ENCODE results near the gene TYW1. TPM values are rescaled to one million over a fixed set of nuclear protein-coding genes. Genes with fewer than 3 reads are reported as not detected.

TYW1 gene
- total and polyA plus RNA-seq, 2 of the 4 experiments (the other 2 are of a cell fraction): 10.7 to 23.7 TPM

- BruUV-seq (replicated peaks): no TSS peak
- H3K18ac ChIP-seq (ENCODE audit: low read depth, low read length): no peak overlapping the region
- peak; percentile 94 for ATAC-seq (ENCODE audit: low read depth)
- TF ChIP-seq RAD21 (IDR thresholded peaks at IDR 0.05; ENCODE audit: low read length) (no peak), ELK1 (IDR thresholded peaks at IDR 0.05; ENCODE audit: borderline replicate concordance, low read depth, low read length) (no peak), CTCF (conservative IDR thresholded peaks at IDR 0.05; ENCODE audit: low read depth, low read length) (no peak), FOS (IDR thresholded peaks at IDR 0.05; ENCODE audit: low read depth, low read length) (no peak), SMC3 (IDR thresholded peaks at IDR 0.05; ENCODE audit: low read depth, low read length) (no peak), RFX5 (IDR thresholded peaks at IDR 0.05; ENCODE audit: low read depth, low read length) (no peak), RCOR1 (IDR thresholded peaks at IDR 0.05; ENCODE audit: insufficient replicate concordance, low read length) (no peak), CEBPB (IDR thresholded peaks at IDR 0.05; ENCODE audit: low read depth, low read length) (no peak), USF2 (IDR thresholded peaks at IDR 0.05; ENCODE audit: low read depth, low read length) (no peak), MAZ (IDR thresholded peaks at IDR 0.05; ENCODE audit: borderline replicate concordance, low read depth, low read length) (no peak), NFE2L2 (IDR thresholded peaks at IDR 0.05; ENCODE audit: low read depth, low read length) (no peak), BHLHE40 (IDR thresholded peaks at IDR 0.05; ENCODE audit: low read depth, low read length) (no peak), CHD1 (IDR thresholded peaks at IDR 0.05; ENCODE audit: low read depth, low read length) (no peak), MAFK (IDR thresholded peaks at IDR 0.05; ENCODE audit: low read depth, low read length) (no peak)
Measured at GRCh38 chr7:66952343-66953043, 44.1 kb upstream of the TYW1 start.

More at GRCh38 chr7:66952343-66953043, 44.1 kb upstream of the TYW1 start:
- no peaks in the 10 kb centered on the region for H3K9me3 ChIP-seq (ENCODE audit: control insufficient read depth, insufficient read depth, low read length)
- POLR2A ChIA-PET (ENCODE audit: unreplicated experiment): interaction anchor here (0.6 kb wide), 1 partner anchor 124 kb away, joined by 3 read pairs; no protein-coding TSS in a partner anchor
- no peak overlapping the region for H3K4me2 ChIP-seq (ENCODE audit: low read depth, low read length)
- peak overlapping the region; percentile 76 for H4K91ac ChIP-seq (ENCODE audit: insufficient read depth, low read depth, low read length)
- H3K27ac ChIP-seq (ENCODE audit: insufficient read depth, low read length): peak overlapping the region; percentile 16
- peak overlapping the region; percentile 72 for H3K4ac ChIP-seq (ENCODE audit: low read depth, low read length)
- H2BK5ac ChIP-seq (ENCODE audit: low read depth, low read length, poor library complexity, severe bottlenecking): peak overlapping the region; percentile 51
- peak overlapping the region; percentile 67 for H2AFZ ChIP-seq (replicated peaks; ENCODE audit: low read length, poor library complexity)
- 0 out of 2 replicates have a peak, but pooled peaks cover 8% of the 10 kb centered on the region for H4K20me1 ChIP-seq (ENCODE audit: insufficient read depth, low read length)
- peak overlapping the region; percentile 34; the same call in 1 of the 2 replicates for H3K14ac ChIP-seq (replicated peaks; ENCODE audit: low read depth, low read length)
- H3K9ac ChIP-seq (ENCODE audit: low read depth, low read length): no peak overlapping the region
- H3K56ac ChIP-seq (ENCODE audit: extremely low read depth, insufficient read depth, low read length): no peak overlapping the region
- DNase-seq: peak; percentile 77
- H3K36me3 ChIP-seq (ENCODE audit: control insufficient read depth, insufficient read depth, low read length): peaks cover 48% of the 10 kb centered on the region
- 32% methylated on average over 6 of the region's 11 CpGs; no CpG with 5 or more reads in 1 of the 2 experiments for WGBS, 2 experiments (ENCODE audit: extremely low coverage in 2 of 2, insufficient read length in 1 of 2)
- H3K4me1 ChIP-seq (ENCODE audit: control insufficient read depth, insufficient read depth, low read length): peaks cover 8% of the 10 kb centered on the region
- H3K9me1 ChIP-seq (ENCODE audit: insufficient read depth, low read length): peaks cover 10% of the 10 kb centered on the region; the same call in 1 of the 2 replicates
- H2AK9ac ChIP-seq (replicated peaks; ENCODE audit: low read depth, low read length, poor library complexity): peak overlapping the region; percentile 80
- intact Hi-C loops (cut with micrococcal nuclease) (no loop called here), dilution Hi-C loops (cut with HindIII; ENCODE audit: low sequenced_read_pairs, unreplicated experiment) (no loop called here), in situ Hi-C loops (cut with MboI; ENCODE audit: low sequenced_read_pairs) (no loop called here)
- no peaks in the 10 kb centered on the region for H3K27me3 ChIP-seq (ENCODE audit: control insufficient read depth, insufficient read depth, low read length)
- no peak overlapping the region for H3K4me3 ChIP-seq (ENCODE audit: insufficient read depth, low read depth, low read length)
- no peak overlapping the region for H4K5ac ChIP-seq (ENCODE audit: low read depth, low read length)
- CTCF ChIA-PET: interaction anchor here (1.0 kb wide), 1 partner anchor 9 kb away, joined by 4 read pairs; no protein-coding TSS in a partner anchor
- no peak overlapping the region for H3K23ac ChIP-seq (ENCODE audit: low read depth, low read length)
- peak overlapping the region in 1 of 2 experiments; percentile 55; a peak in 3 of 4 replicates for H4K8ac ChIP-seq (ENCODE audit: low read depth in 2 of 2, low read length in 2 of 2)
- peak overlapping the region; percentile 74 for H2BK120ac ChIP-seq (ENCODE audit: low read depth, low read length)
- H2AK5ac ChIP-seq (ENCODE audit: low read depth, low read length): peak overlapping the region; percentile 42; the same call in 1 of the 2 replicates
- no peak overlapping the region for H2BK15ac ChIP-seq (ENCODE audit: low read depth, low read length)
- H2BK20ac ChIP-seq (ENCODE audit: low read depth, low read length): peak overlapping the region; percentile 47
- H3K79me1 ChIP-seq (ENCODE audit: low read depth in 1 of 2, low read length in 2 of 2): peaks cover 17 to 48% of the 10 kb centered on the region in 2 experiments
